ENCODE measurements around the gene LTBP3.

GRCh38 chr11:65595543-65596281 is 37.6 kb upstream of the LTBP3 start, which contains the start of gene KCNK7:
- TF ChIP-seq, protein P1, sequence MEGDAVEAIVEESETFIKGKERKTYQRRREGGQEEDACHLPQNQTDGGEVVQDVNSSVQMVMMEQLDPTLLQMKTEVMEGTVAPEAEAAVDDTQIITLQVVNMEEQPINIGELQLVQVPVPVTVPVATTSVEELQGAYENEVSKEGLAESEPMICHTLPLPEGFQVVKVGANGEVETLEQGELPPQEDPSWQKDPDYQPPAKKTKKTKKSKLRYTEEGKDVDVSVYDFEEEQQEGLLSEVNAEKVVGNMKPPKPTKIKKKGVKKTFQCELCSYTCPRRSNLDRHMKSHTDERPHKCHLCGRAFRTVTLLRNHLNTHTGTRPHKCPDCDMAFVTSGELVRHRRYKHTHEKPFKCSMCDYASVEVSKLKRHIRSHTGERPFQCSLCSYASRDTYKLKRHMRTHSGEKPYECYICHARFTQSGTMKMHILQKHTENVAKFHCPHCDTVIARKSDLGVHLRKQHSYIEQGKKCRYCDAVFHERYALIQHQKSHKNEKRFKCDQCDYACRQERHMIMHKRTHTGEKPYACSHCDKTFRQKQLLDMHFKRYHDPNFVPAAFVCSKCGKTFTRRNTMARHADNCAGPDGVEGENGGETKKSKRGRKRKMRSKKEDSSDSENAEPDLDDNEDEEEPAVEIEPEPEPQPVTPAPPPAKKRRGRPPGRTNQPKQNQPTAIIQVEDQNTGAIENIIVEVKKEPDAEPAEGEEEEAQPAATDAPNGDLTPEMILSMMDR (IDR thresholded peaks at IDR 0.05 in 4 of 5, conservative IDR thresholded peaks at IDR 0.05 in 1 of 5): no peak
- TF ChIP-seq POLR2A (IDR thresholded peaks at IDR 0.05): no peak

Measured in gastrocnemius medialis (tissue), 4 donors.